HepG2 (cell line): ENCODE data around the gene CYP11A1. TPM values are rescaled to one million over a fixed set of nuclear protein-coding genes. Genes with fewer than 3 reads are reported as not detected.

Experiments used
- ARNTL ChIP-seq: sonication (generic); formaldehyde crosslinking; IDR thresholded peaks from 2 replicates; pipeline ENCODE4 v1.4.0; 2020; ENCODE audit warnings: mild to moderate bottlenecking, missing genetic modification reagents
- BRF2 ChIP-seq: sonication (generic); formaldehyde crosslinking; IDR thresholded peaks from 2 replicates; pipeline ENCODE4 v1.8.1; 2022; ENCODE audit warnings: mild to moderate bottlenecking, missing genetic modification reagents
- GABPB1 ChIP-seq: IDR thresholded peaks from 2 replicates; pipeline ENCODE4 v1.6.1; 2016; ENCODE audit warnings: mild to moderate bottlenecking, missing genetic modification reagents, moderate library complexity, missing compliant biosample characterization
- GTF2F1 ChIP-seq: fragments of 150-350 bp; IDR thresholded peaks from 2 replicates; pipeline ENCODE4 v1.6.1; 2014; ENCODE audit warnings: low read length
- GTF3A ChIP-seq: sonication (generic); formaldehyde crosslinking; conservative IDR thresholded peaks from 2 replicates; pipeline ENCODE4 v1.4.0; 2020; ENCODE audit warnings: mild to moderate bottlenecking, missing genetic modification reagents
- MAX ChIP-seq: IDR thresholded peaks from 2 replicates; pipeline ENCODE4 v1.6.1; 2012; ENCODE audit warnings: inconsistent platforms
- MLLT10 ChIP-seq: sonication (generic); formaldehyde crosslinking; IDR thresholded peaks from 2 replicates; pipeline ENCODE4 v1.4.0; 2020; ENCODE audit warnings: missing genetic modification reagents
- MLX ChIP-seq: IDR thresholded peaks from 2 replicates; pipeline ENCODE4 v1.6.1; 2016
- NFIB ChIP-seq: sonication (generic); formaldehyde crosslinking; IDR thresholded peaks from 2 replicates; pipeline ENCODE4 v1.9.0; 2021; ENCODE audit warnings: missing genetic modification reagents, mild to moderate bottlenecking, borderline replicate concordance
- NR2C2 ChIP-seq: sonication (generic); formaldehyde crosslinking; IDR thresholded peaks from 2 replicates; pipeline ENCODE4 v1.4.0; 2020; ENCODE audit warnings: missing genetic modification reagents, mild to moderate bottlenecking, moderate library complexity, borderline replicate concordance
- RCOR2 ChIP-seq: IDR thresholded peaks from 2 replicates; pipeline ENCODE4 v1.6.1; 2016; ENCODE audit warnings: missing biosample characterization, missing genetic modification reagents
- REXO4 ChIP-seq: sonication (generic); formaldehyde crosslinking; IDR thresholded peaks from 2 replicates; pipeline ENCODE4 v1.8.0; 2022; ENCODE audit warnings: missing genetic modification reagents, mild to moderate bottlenecking, borderline replicate concordance
- TRIM24 ChIP-seq: sonication (generic); formaldehyde crosslinking; IDR thresholded peaks from 2 replicates; pipeline ENCODE4 v1.8.0; 2022; ENCODE audit warnings: mild to moderate bottlenecking, missing genetic modification reagents
- YY1 ChIP-seq: IDR thresholded peaks from 2 replicates; pipeline ENCODE4 v1.6.1; 2011; ENCODE audit warnings: low read length, low read depth, moderate library complexity, mild to moderate bottlenecking; ENCODE audit not compliant: insufficient read depth, insufficient replicate concordance
- ZMAT3 ChIP-seq: sonication (generic); formaldehyde crosslinking; conservative IDR thresholded peaks from 2 replicates; pipeline ENCODE4 v1.7.0; 2021; ENCODE audit warnings: missing genetic modification reagents
- ZNF281 ChIP-seq: sonication (generic); formaldehyde crosslinking; IDR thresholded peaks from 2 replicates; pipeline ENCODE4 v1.4.0; 2020; ENCODE audit warnings: missing genetic modification reagents, borderline replicate concordance
- ZNF431 ChIP-seq: sonication (generic); formaldehyde crosslinking; IDR thresholded peaks from 2 replicates; pipeline ENCODE4 v1.9.0; 2022; ENCODE audit warnings: missing genetic modification reagents, low read depth, mild to moderate bottlenecking, borderline replicate concordance
- ZNF552 ChIP-seq: sonication (generic); formaldehyde crosslinking; IDR thresholded peaks from 2 replicates; pipeline ENCODE4 v1.9.0; 2022; ENCODE audit warnings: missing genetic modification reagents, mild to moderate bottlenecking, borderline replicate concordance
- ZNF580 ChIP-seq: IDR thresholded peaks from 2 replicates; pipeline ENCODE4 v1.6.1; 2016; ENCODE audit warnings: low read depth, borderline replicate concordance
- ZNF710 ChIP-seq: sonication (generic); formaldehyde crosslinking; IDR thresholded peaks from 2 replicates; pipeline ENCODE4 v1.5.0; 2020; ENCODE audit warnings: mild to moderate bottlenecking, missing genetic modification reagents, borderline replicate concordance
- polyA plus RNA-seq, 8 experiments: library from polyadenylated mRNA; depleted of rRNA in 3 of 8; stranded (reverse) in 7 of 8; unstranded in 1 of 8; fragments of >200 nt; fragmentation: Illumina TruSeq in 4 of 8; extraction: Trizol in 4 of 8; gene quantifications; 2 replicates each; pipeline versions ENCODE4 v1.2.1 to v1.2.3, GENCODE V29; 2011 to 2016; ENCODE audit warnings: low read depth in 4 of 8, missing spikeins in 1 of 8, mixed read lengths in 1 of 8; ENCODE audit not compliant: insufficient read depth in 1 of 8
- total RNA-seq, 5 experiments: library from RNA; depleted of rRNA; stranded (reverse); fragments of >200 nt; fragmentation: Illumina TruSeq; extraction: Trizol; gene quantifications; 2 replicates each; pipeline ENCODE4 v1.2.3, GENCODE V29; 2016; ENCODE audit warnings: low read depth in 1 of 5

Gene CYP11A1
- total and polyA plus RNA-seq, 2 of the 13 experiments (the other 11 are each of a cell fraction or from before 2014, with no cell fraction given) = 0.66 to 0.92 TPM

GRCh38 chr15:74382004-74382816, 14.8 kb upstream of the CYP11A1 start (continued):
- TF ChIP-seq ZNF281 (CRISPR knock-in tag) (no peak), ARNTL (CRISPR knock-in tag) (no peak), MLLT10 (CRISPR knock-in tag) (no peak), NFIB (CRISPR knock-in tag) (no peak), GTF2F1 (no peak), ZNF710 (CRISPR knock-in tag) (no peak), NR2C2 (CRISPR knock-in tag) (no peak), GTF3A (CRISPR knock-in tag) (no peak), YY1 (no peak), ZNF431 (CRISPR knock-in tag) (no peak), ZMAT3 (CRISPR knock-in tag) (no peak), MLX (no peak), MAX (no peak), RCOR2 (CRISPR knock-in tag) (no peak), TRIM24 (CRISPR knock-in tag) (no peak), BRF2 (no peak), ZNF580 (CRISPR knock-in tag) (peak; percentile 90; the same call in 1 of the 2 replicates), REXO4 (CRISPR knock-in tag) (no peak), GABPB1 (CRISPR knock-in tag) (peak; percentile 55; the same call in 1 of the 2 replicates), ZNF552 (CRISPR knock-in tag) (no peak)
